ENCODE results near the gene ERGIC2.

DNA sequence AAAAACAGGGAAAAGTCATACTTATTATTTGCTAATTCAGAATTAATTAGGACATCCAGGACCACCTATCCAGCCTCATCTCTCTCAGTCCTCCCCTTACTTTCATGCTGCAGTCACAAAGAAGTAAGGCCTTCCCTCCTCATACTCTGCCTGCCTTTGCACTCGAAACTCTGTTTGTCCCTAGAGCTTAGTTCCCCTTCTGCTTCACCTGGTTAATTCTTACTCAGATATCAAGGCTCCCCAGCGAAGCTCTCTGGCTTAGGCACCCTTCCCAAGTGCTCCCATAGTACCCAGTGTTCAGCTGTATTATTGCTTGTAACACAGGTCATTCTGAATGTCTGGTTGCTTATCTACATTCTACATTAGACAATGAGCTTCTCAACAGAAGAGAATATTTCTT, 81.3 kb downstream of the ERGIC2 start:
- TF ChIP-seq, protein P1, sequence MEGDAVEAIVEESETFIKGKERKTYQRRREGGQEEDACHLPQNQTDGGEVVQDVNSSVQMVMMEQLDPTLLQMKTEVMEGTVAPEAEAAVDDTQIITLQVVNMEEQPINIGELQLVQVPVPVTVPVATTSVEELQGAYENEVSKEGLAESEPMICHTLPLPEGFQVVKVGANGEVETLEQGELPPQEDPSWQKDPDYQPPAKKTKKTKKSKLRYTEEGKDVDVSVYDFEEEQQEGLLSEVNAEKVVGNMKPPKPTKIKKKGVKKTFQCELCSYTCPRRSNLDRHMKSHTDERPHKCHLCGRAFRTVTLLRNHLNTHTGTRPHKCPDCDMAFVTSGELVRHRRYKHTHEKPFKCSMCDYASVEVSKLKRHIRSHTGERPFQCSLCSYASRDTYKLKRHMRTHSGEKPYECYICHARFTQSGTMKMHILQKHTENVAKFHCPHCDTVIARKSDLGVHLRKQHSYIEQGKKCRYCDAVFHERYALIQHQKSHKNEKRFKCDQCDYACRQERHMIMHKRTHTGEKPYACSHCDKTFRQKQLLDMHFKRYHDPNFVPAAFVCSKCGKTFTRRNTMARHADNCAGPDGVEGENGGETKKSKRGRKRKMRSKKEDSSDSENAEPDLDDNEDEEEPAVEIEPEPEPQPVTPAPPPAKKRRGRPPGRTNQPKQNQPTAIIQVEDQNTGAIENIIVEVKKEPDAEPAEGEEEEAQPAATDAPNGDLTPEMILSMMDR (IDR thresholded peaks at IDR 0.05): no peak
- no peak for TF ChIP-seq EZH2 (IDR thresholded peaks at IDR 0.05)

All from neural progenitor cell (in vitro differentiated cells).